Measurements from ENCODE around the gene L3MBTL1. TPM values are rescaled to one million over a fixed set of nuclear protein-coding genes. Genes with fewer than 3 reads are reported as not detected.
A peak's percentile ranks its signal among the peaks of the same experiment; 100 is the strongest.

L3MBTL1 gene
- total RNA-seq, result 7.4 and 7.8 TPM in 2 replicates

GRCh38 chr20:43507150-43508080 lies at the start of gene L3MBTL1:
L3MBTL1 (plus strand) TSS chr20:43507697; CDS start chr20:43513504, 5,807 bp downstream.
- TF ChIP-seq, protein P1, sequence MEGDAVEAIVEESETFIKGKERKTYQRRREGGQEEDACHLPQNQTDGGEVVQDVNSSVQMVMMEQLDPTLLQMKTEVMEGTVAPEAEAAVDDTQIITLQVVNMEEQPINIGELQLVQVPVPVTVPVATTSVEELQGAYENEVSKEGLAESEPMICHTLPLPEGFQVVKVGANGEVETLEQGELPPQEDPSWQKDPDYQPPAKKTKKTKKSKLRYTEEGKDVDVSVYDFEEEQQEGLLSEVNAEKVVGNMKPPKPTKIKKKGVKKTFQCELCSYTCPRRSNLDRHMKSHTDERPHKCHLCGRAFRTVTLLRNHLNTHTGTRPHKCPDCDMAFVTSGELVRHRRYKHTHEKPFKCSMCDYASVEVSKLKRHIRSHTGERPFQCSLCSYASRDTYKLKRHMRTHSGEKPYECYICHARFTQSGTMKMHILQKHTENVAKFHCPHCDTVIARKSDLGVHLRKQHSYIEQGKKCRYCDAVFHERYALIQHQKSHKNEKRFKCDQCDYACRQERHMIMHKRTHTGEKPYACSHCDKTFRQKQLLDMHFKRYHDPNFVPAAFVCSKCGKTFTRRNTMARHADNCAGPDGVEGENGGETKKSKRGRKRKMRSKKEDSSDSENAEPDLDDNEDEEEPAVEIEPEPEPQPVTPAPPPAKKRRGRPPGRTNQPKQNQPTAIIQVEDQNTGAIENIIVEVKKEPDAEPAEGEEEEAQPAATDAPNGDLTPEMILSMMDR (IDR thresholded peaks at IDR 0.05; ENCODE audit: insufficient read depth, low read depth, low read length), result no peak
- peak within 1 kb of the TSS; percentile 66 for H3K4me3 ChIP-seq (ENCODE audit: low read depth, low read length)
- DNase-seq (ENCODE audit: low read depth), result peak; percentile 33

- TF ChIP-seq, protein P1 (IDR thresholded peaks at IDR 0.05; ENCODE audit: insufficient read depth, low read depth, low read length), result no peak
- H3K4me3 ChIP-seq (ENCODE audit: low read depth, low read length), result peak overlapping the region; percentile 92
- DNase-seq (ENCODE audit: low read depth), result peak; percentile 26
Observed at GRCh38 chr20:43458422-43458924, 49.0 kb upstream of the L3MBTL1 start.

GRCh38 chr20:43459022-43459942 lies 48.2 kb upstream of the L3MBTL1 start:
- TF ChIP-seq, protein P1 (IDR thresholded peaks at IDR 0.05; ENCODE audit: insufficient read depth, low read depth, low read length), result no peak
- peak overlapping the region; percentile 92 for H3K4me3 ChIP-seq (ENCODE audit: low read depth, low read length)
- DNase-seq (ENCODE audit: low read depth), result peak; percentile 41

DNA sequence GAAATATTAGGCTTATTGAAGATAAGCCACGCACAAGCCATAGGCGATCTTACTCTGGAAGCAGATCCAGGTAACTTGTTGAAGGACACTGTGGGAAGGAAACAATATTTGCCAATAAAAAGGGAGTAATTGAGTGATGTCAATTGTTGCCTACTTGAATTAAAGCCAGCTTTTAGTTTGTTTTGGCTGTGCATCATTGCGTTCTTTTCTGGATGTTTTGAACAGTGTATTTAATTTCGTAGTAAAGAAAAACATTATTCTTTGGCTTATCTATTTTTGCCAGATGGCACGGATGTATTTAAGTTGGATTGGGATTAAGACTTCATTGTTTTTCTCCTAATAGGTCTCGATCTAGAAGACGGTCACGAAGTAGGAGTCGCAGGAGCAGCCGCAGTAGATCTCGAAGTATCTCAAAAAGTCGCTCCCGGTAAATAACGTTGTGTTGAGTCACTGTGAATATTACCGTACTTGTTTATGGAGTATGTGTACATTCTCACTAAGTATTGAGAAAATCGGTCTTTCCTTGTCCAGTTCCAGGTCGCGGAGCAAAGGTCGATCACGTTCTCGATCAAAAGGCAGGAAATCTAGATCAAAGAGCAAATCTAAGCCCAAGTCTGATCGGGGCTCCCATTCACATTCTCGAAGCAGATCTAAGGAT lies 47.2 kb upstream of the L3MBTL1 start:
- DNase-seq (ENCODE audit: low read depth), result no peak
- no peak overlapping the region for H3K4me3 ChIP-seq (ENCODE audit: low read depth, low read length)
- TF ChIP-seq, protein P1 (IDR thresholded peaks at IDR 0.05; ENCODE audit: insufficient read depth, low read depth, low read length), result no peak

GRCh38 chr20:43460830-43461200 lies 46.7 kb upstream of the L3MBTL1 start:
- no peak overlapping the region for H3K4me3 ChIP-seq (ENCODE audit: low read depth, low read length)
- TF ChIP-seq, protein P1 (IDR thresholded peaks at IDR 0.05; ENCODE audit: insufficient read depth, low read depth, low read length), result no peak
- DNase-seq (ENCODE audit: low read depth), result no peak
